HG02798 (cell line): ENCODE results near the gene ILK.

Experiments
- ATAC-seq: cut with Tn5 transposase; IDR thresholded peaks from one replicate; pipeline ENCODE4 v1.9.1; 2021; ENCODE audit warnings: mild to moderate bottlenecking; ENCODE audit not compliant: unreplicated experiment, poor library complexity

The ILK gene

GRCh38 chr11:6604790-6605189 is 1.2 kb downstream of the ILK start:
- no peak for ATAC-seq

- ATAC-seq = peak; percentile 45
Observed at GRCh38 chr11:6606471-6607189, 3.1 kb downstream of the ILK start.

GRCh38 chr11:6607190-6607795 is 3.7 kb downstream of the ILK start:
- ATAC-seq = no peak

- ATAC-seq = no peak
Observed at GRCh38 chr11:6608011-6608410, 4.4 kb downstream of the ILK start.

GRCh38 chr11:6608726-6609501 is 5.3 kb downstream of the ILK start:
- no peak for ATAC-seq

- no peak for ATAC-seq
Observed at GRCh38 chr11:6609502-6610015, 6.0 kb downstream of the ILK start.

- no peak for ATAC-seq
Observed at GRCh38 chr11:6610591-6610990, 7.0 kb downstream of the ILK start.

GRCh38 chr11:6611092-6611962 is 7.8 kb downstream of the ILK start:
- ATAC-seq = no peak

- ATAC-seq = peak; percentile 19
Observed at GRCh38 chr11:6611963-6612212, 8.3 kb downstream of the ILK start.

- peak; percentile 91 for ATAC-seq
Observed at GRCh38 chr11:6612213-6613041, 8.9 kb downstream of the ILK start, which contains the start of gene TAF10. Gene TAF10 (minus strand): TSS chr11:6612216. CDS start chr11:6612189, 27 bp downstream.

- no peak for ATAC-seq
Observed at GRCh38 chr11:6613496-6613895, 9.9 kb downstream of the ILK start.

GRCh38 chr11:6614446-6614845 is 10.9 kb downstream of the ILK start:
- no peak for ATAC-seq

- ATAC-seq = no peak
Observed at GRCh38 chr11:6615046-6615445, 11.5 kb downstream of the ILK start.

- no peak for ATAC-seq
Observed at GRCh38 chr11:6615882-6616585, 12.5 kb downstream of the ILK start.

- ATAC-seq = no peak
Observed at GRCh38 chr11:6616596-6617250, 13.1 kb downstream of the ILK start.

- ATAC-seq = no peak
Observed at GRCh38 chr11:6617315-6617781, 13.8 kb downstream of the ILK start.

- ATAC-seq = peak; percentile 5
Observed at GRCh38 chr11:6618117-6619003, 14.8 kb downstream of the ILK start.
